A549 (cell line): ENCODE measurements around the gene SACM1L. TPM values are rescaled to one million over a fixed set of nuclear protein-coding genes. Genes with fewer than 3 reads are reported as not detected.

Experiments used
- ATAC-seq, 2 experiments: fragments of 200-7000 bp in 1 of 2; fragments of >200 bp in 1 of 2; cut with Nextera tagmentation in 1 of 2; cut with Tn5 transposase in 1 of 2; 3 replicates each; pipeline versions ENCODE4 v1.8.0 to v1.9.1; 2018 to 2020; ENCODE audit warnings: mild to moderate bottlenecking in 1 of 2, moderate library complexity in 1 of 2
- CTCF ChIA-PET: fragments of 300-600 bp; sonication (Branson Sonifier 250); formaldehyde crosslinking; extraction: SDS; loops from one replicate; lab custom pipeline; 2021; ENCODE audit warnings: antibody characterized with exemption, inconsistent platforms; lab: Yijun Ruan, JAX
- POLR2A ChIA-PET: fragments of 350-600 bp; formaldehyde crosslinking; extraction: SDS; loops from one replicate; lab custom pipeline; 2021; ENCODE audit warnings: antibody characterized with exemption, inconsistent platforms; lab: Yijun Ruan, JAX
- DNase-seq, 2 experiments: peaks; one replicate each; pipeline versions ENCODE4 v3.0.0 to v3.0.0-alpha.2; 2011 to 2016; ENCODE audit warnings: low read depth in 1 of 2, low spot score in 1 of 2
- FAIRE-seq: peaks from 2 replicates; lab custom pipeline; 2011; peaks lifted over from hg19 to GRCh38; lab: Jason Lieb, UNC
- H3K27ac ChIP-seq, 2 experiments: fragments of >200 bp; sonication (Bioruptor Twin); formaldehyde crosslinking; 3 replicates each; pipeline ENCODE4 v1.5.1; 2016 to 2017
- H3K4me1 ChIP-seq: fragments of >200 bp; sonication (Bioruptor Twin); formaldehyde crosslinking; 3 replicates; pipeline ENCODE4 v1.6.1; 2016
- H3K4me2 ChIP-seq: fragments of >200 bp; sonication (Bioruptor Twin); formaldehyde crosslinking; 3 replicates; pipeline ENCODE4 v1.6.1; 2016
- H3K4me3 ChIP-seq: fragments of >200 bp; sonication (Bioruptor Twin); formaldehyde crosslinking; 3 replicates; pipeline ENCODE4 v1.5.1; 2016
- H3K9me3 ChIP-seq: fragments of >200 bp; sonication (Bioruptor Twin); formaldehyde crosslinking; 3 replicates; pipeline ENCODE4 v1.6.1; 2016
- BHLHE40 ChIP-seq: IDR thresholded peaks from 2 replicates; pipeline ENCODE4 v1.6.1; 2012; ENCODE audit warnings: low read depth, low read length, inconsistent platforms
- CBX8 ChIP-seq: fragments of 200-600 bp; sonication (generic); IDR thresholded peaks from 2 replicates; pipeline ENCODE4 v1.6.1; 2016
- EHF ChIP-seq: fragments of 250-450 bp; sonication (Bioruptor Pico); IDR thresholded peaks from 2 replicates; pipeline ENCODE4 v1.5.0; 2020; ENCODE audit warnings: mild to moderate bottlenecking
- EHMT2 ChIP-seq: fragments of 200-600 bp; sonication (generic); IDR thresholded peaks from 2 replicates; pipeline ENCODE4 v1.6.1; 2016; ENCODE audit warnings: antibody characterized with exemption, low read depth, mild to moderate bottlenecking, moderate library complexity
- ELK1 ChIP-seq: fragments of 150-350 bp; IDR thresholded peaks from 2 replicates; pipeline ENCODE4 v1.6.1; 2014; ENCODE audit warnings: low read depth, mild to moderate bottlenecking, low read length
- ESRRA ChIP-seq: fragments of 150-350 bp; IDR thresholded peaks from 2 replicates; pipeline ENCODE4 v1.6.1; 2014; ENCODE audit warnings: mild to moderate bottlenecking, low read length, borderline replicate concordance
- FOSB ChIP-seq: fragments of 250-450 bp; sonication (Bioruptor Pico); IDR thresholded peaks from 2 replicates; pipeline ENCODE4 v1.5.0; 2020; ENCODE audit warnings: mild to moderate bottlenecking, moderate library complexity
- HDAC2 ChIP-seq: fragments of 200-600 bp; sonication (generic); IDR thresholded peaks from 2 replicates; pipeline ENCODE4 v1.6.1; 2016
- HEYL ChIP-seq: fragments of 250-450 bp; sonication (Bioruptor Pico); IDR thresholded peaks from 2 replicates; pipeline ENCODE4 v1.8.0; 2021; ENCODE audit warnings: mild to moderate bottlenecking, moderate library complexity
- KDM1A ChIP-seq: fragments of 200-600 bp; sonication (generic); IDR thresholded peaks from 2 replicates; pipeline ENCODE4 v1.6.1; 2016; ENCODE audit warnings: low read depth, mild to moderate bottlenecking
- KDM5A ChIP-seq: fragments of 200-600 bp; sonication (generic); IDR thresholded peaks from 2 replicates; pipeline ENCODE4 v1.6.1; 2016; ENCODE audit warnings: antibody characterized with exemption, mild to moderate bottlenecking
- MAFK ChIP-seq: fragments of 450-650 bp; IDR thresholded peaks from 2 replicates; pipeline ENCODE4 v1.6.1; 2014; ENCODE audit not compliant: partially characterized antibody
- MAZ ChIP-seq: fragments of 150-350 bp; IDR thresholded peaks from 2 replicates; pipeline ENCODE4 v1.6.1; 2014; ENCODE audit warnings: antibody characterized with exemption, low read depth, low read length, borderline replicate concordance
- NR3C1 ChIP-seq: fragments of >200 bp; sonication (Bioruptor Twin); formaldehyde crosslinking; IDR thresholded peaks from 3 replicates; pipeline ENCODE4 v1.6.1; 2017
- PHF8 ChIP-seq: fragments of 200-600 bp; sonication (generic); IDR thresholded peaks from 2 replicates; pipeline ENCODE4 v1.6.1; 2016; ENCODE audit warnings: low read depth, mild to moderate bottlenecking, antibody characterized with exemption, moderate library complexity, borderline replicate concordance
- POLR2A ChIP-seq: IDR thresholded peaks from 2 replicates; pipeline ENCODE4 v1.6.1; 2012; ENCODE audit warnings: mild to moderate bottlenecking, low read length
- POLR2AphosphoS2 ChIP-seq: conservative IDR thresholded peaks from 2 replicates; pipeline ENCODE4 v1.6.1; 2012; ENCODE audit warnings: low read length, improper control_type of control experiment, inconsistent platforms
- REST ChIP-seq: fragments of 200-600 bp; sonication (generic); IDR thresholded peaks from 2 replicates; pipeline ENCODE4 v1.6.1; 2016; ENCODE audit warnings: antibody characterized with exemption, mild to moderate bottlenecking, moderate library complexity
- SMC3 ChIP-seq: fragments of >200 bp; sonication (Bioruptor Twin); formaldehyde crosslinking; IDR thresholded peaks from 3 replicates; pipeline ENCODE4 v1.6.1; 2018; ENCODE audit warnings: inconsistent platforms
- TFCP2L1 ChIP-seq: fragments of 250-450 bp; sonication (Bioruptor Pico); IDR thresholded peaks from 2 replicates; pipeline ENCODE4 v1.5.0; 2021; ENCODE audit warnings: mild to moderate bottlenecking
- ZFP36 ChIP-seq: fragments of 450-650 bp; IDR thresholded peaks from 2 replicates; pipeline ENCODE4 v1.6.1; 2014; ENCODE audit warnings: borderline replicate concordance; ENCODE audit not compliant: partially characterized antibody
- ZNF302 ChIP-seq: fragments of 250-450 bp; sonication (Bioruptor Pico); IDR thresholded peaks from 2 replicates; pipeline ENCODE4 v1.9.0; 2021; ENCODE audit warnings: inconsistent platforms, mild to moderate bottlenecking, moderate library complexity
- ZSCAN20 ChIP-seq: fragments of 250-450 bp; sonication (Bioruptor Pico); IDR thresholded peaks from 2 replicates; pipeline ENCODE4 v1.8.0; 2022; ENCODE audit warnings: mild to moderate bottlenecking, moderate library complexity
- WGBS: methylation state at CpG from one replicate; pipeline ENCODE4 v1.1.6; 2017; ENCODE audit errors: missing lambda C conversion rate; 5-methylcytosine and 5-hydroxymethylcytosine counted together
- polyA plus RNA-seq, 4 experiments: library from polyadenylated mRNA; depleted of rRNA in 3 of 4; stranded (reverse); fragments of >200 nt; fragmentation: RNase III in 1 of 4; extraction: RNeasy Plus Mini Kit Qiagen cat#74134 plus additional on column Dnase treatment in 1 of 4; gene quantifications; 2 replicates in 3 of 4; 3 replicates in 1 of 4; pipeline ENCODE4 v1.2.3, GENCODE V29; 2011 to 2017

The SACM1L gene
- polyA plus RNA-seq, 2 of the 4 experiments (the other 2 are of a cell fraction) = 21.1 to 27.8 TPM

GRCh38 chr3:45761831-45762230 lies 72.6 kb downstream of the SACM1L start:
- peaks cover 3% of the 10 kb centered on the region; the same call in 1 of the 3 replicates for H3K9me3 ChIP-seq
- no peak overlapping the region for H3K4me2 ChIP-seq
- no peak overlapping the region for H3K27ac ChIP-seq
- WGBS = 77% methylated on average over 10 of the region's 10 CpGs
- ChIA-PET POLR2A (no interaction called here), CTCF (interaction anchor here (1.0 to 5.8 kb wide), 18 partner anchors 11 to 317 kb away, joined by 3 to 50 read pairs (median 4); partner anchors contain the start of gene CXCR6)
- DNase-seq (no peak), ATAC-seq (no peak), FAIRE-seq (no peak)
- TF ChIP-seq NR3C1 (no peak), ZFP36 (no peak), ZSCAN20 (no peak), HDAC2 (no peak), KDM5A (no peak), MAFK (no peak), ZNF302 (CRISPR knock-in tag) (no peak), FOSB (CRISPR knock-in tag) (no peak), HEYL (CRISPR knock-in tag) (no peak), KDM1A (no peak), EHF (CRISPR knock-in tag) (no peak), EHMT2 (no peak), SMC3 (no peak), REST (no peak), ESRRA (no peak), TFCP2L1 (CRISPR knock-in tag) (no peak), CBX8 (no peak)
- no peaks in the 10 kb centered on the region for H3K4me1 ChIP-seq
- H3K4me3 ChIP-seq = no peak overlapping the region

GRCh38 chr3:45762647-45763302 lies 73.6 kb downstream of the SACM1L start:
- TF ChIP-seq MAZ (no peak), ELK1 (no peak), NR3C1 (no peak), FOSB (CRISPR knock-in tag) (no peak), PHF8 (no peak), POLR2A (no peak), POLR2AphosphoS2 (no peak), BHLHE40 (no peak)

More at GRCh38 chr3:45762647-45763302, 73.6 kb downstream of the SACM1L start:
- Histone ChIP-seq H3K9me3 (peaks cover 7% of the 10 kb centered on the region; the same call in 2 of the 3 replicates), H3K4me3 (no peak overlapping the region), H3K4me1 (no peaks in the 10 kb centered on the region), H3K4me2 (no peak overlapping the region), H3K27ac (no peak overlapping the region)
- FAIRE-seq (no peak), ATAC-seq (no peak), DNase-seq (no peak)
- ChIA-PET POLR2A (no interaction called here), CTCF (interaction anchor here (0.6 to 5.8 kb wide), 12 partner anchors 10 to 483 kb away, joined by 3 to 50 read pairs (median 6); no protein-coding TSS in a partner anchor)
- 74% methylated on average over 16 of the region's 19 CpGs for WGBS
